Adrenal gland (tissue), 12 donors: ENCODE results near the gene DHDH. TPM values are rescaled to one million over a fixed set of nuclear protein-coding genes. Genes with fewer than 3 reads are reported as not detected.
"Not testable (repeated sequence)": the region's sequence is repeated elsewhere in the genome, so short reads cannot be mapped to it uniquely, and the experiment has no call there.

ENCODE experiments used
- DNase-seq, 7 donors: peaks; one replicate each; pipeline ENCODE4 v3.0.0-alpha.2; 2019 to 2020
- H3K27ac ChIP-seq, 5 donors: fragments of 200-600 bp; sonication (generic) in 4 of 5; 1 replicate in 3 of 5; 2 replicates in 2 of 5; pipeline versions ENCODE4 v1.5.1 to v1.8.0; 2016 to 2020; ENCODE audit warnings: mild to moderate bottlenecking in 1 of 5
- H3K27me3 ChIP-seq: fragments of 200-600 bp; 2 replicates; pipeline ENCODE4 v1.8.0; 2021
- H3K36me3 ChIP-seq, 2 donors: fragments of 200-600 bp; replicated peaks in 1 of 2; 1 replicate in 1 of 2; 2 replicates in 1 of 2; pipeline versions ENCODE4 v1.5.1 to v1.8.0; 2018 to 2022
- H3K4me1 ChIP-seq, 2 donors: fragments of 200-600 bp; replicated peaks in 1 of 2; 1 replicate in 1 of 2; 2 replicates in 1 of 2; pipeline versions ENCODE4 v1.5.1 to v1.8.0; 2018 to 2021
- H3K4me3 ChIP-seq, 4 donors: fragments of 200-600 bp; sonication (generic) in 3 of 4; one replicate each; pipeline ENCODE4 v1.5.1; 2016 to 2018
- H3K9me3 ChIP-seq, 3 donors: fragments of 200-600 bp; sonication (generic) in 1 of 3; replicated peaks in 1 of 3; 1 replicate in 2 of 3; 2 replicates in 1 of 3; pipeline versions ENCODE4 v1.5.1 to v1.8.0; 2016 to 2021
- POLR2A ChIP-seq, 2 donors: fragments of 450-650 bp; IDR thresholded peaks; one replicate each; pipeline ENCODE4 v1.6.1; 2017; ENCODE audit warnings: antibody characterized with exemption in 2 of 2, mild to moderate bottlenecking in 2 of 2, moderate library complexity in 1 of 2
- WGBS, 4 donors: extraction: QIAGEN DNeasy Blood & Tissue Kit in 2 of 4; methylation state at CpG; one replicate each; pipeline versions ENCODE4 v1.1.5 to v1.1.7; 2013 to 2017; 5-methylcytosine and 5-hydroxymethylcytosine counted together
- intact Hi-C, 2 donors: fragments of 100-400 bp; cut with DNase I; formaldehyde crosslinking; loops; one replicate each; pipeline versions ENCODE4 v1.14.1 to v1.15.0; 2022 to 2023
- polyA plus RNA-seq, 3 donors: library from polyadenylated mRNA; stranded (reverse); fragments of 200-250 nt in 2 of 3; fragments of 350-450 nt in 1 of 3; fragmentation: Illumina TruSeq in 1 of 3; extraction: RNeasy Lipid Tissue Mini Kit (QIAGEN cat#74804) in 1 of 3; gene quantifications; one replicate each; pipeline ENCODE4 v1.2.3, GENCODE V29; 2013 to 2014
- total RNA-seq, 9 donors: library from RNA; depleted of rRNA in 4 of 9; stranded (reverse); fragments of >200 nt in 4 of 9; fragments of 120-200 nt in 1 of 9; fragmentation: NEBNext Ultra II Directional in 1 of 9; extraction: Animal tissue kit (Norgen Biotek cat#: 25700) in 1 of 9; gene quantifications; one replicate each; pipeline versions ENCODE4 v1.1.0 to v1.2.4, GENCODE V29; 2013 to 2023
- TF ChIP-seq, protein P1 (sequence below), 6 experiments: fragments of 450-650 bp in 4 of 6; fragments of 200-600 bp in 2 of 6; sonication (generic) in 1 of 6; IDR thresholded peaks; 1 replicate in 5 of 6; 2 replicates in 1 of 6; pipeline versions ENCODE4 v1.5.1 to v1.8.0; 2016 to 2021; ENCODE audit warnings: antibody characterized with exemption in 6 of 6, mild to moderate bottlenecking in 2 of 6, moderate library complexity in 1 of 6
- donor health status: healthy with polysubstance abuse.
- donor health status: Bipolar disorder and iron deficiency.
- donor health status: DM: yes; HTN: yes; CAD: no.
- donor health status: DM: no; HTN: no; CAD: no.
- donor health status: DM: no; HTN: no; CAD: no.
- donor health status: DM: yes; HTN: yes; CAD: no.

The DHDH gene
- total and polyA plus RNA-seq, 12 donors: 0.17 to 2.8 (median 0.38) TPM; not detected in 5

GRCh38 chr19:48906324-48906723, 27.2 kb upstream of the DHDH start:
- Histone ChIP-seq H3K9me3 (no peaks in the 10 kb centered on the region), H3K4me3 (no peak overlapping the region), H3K27me3 (no peaks in the 10 kb centered on the region), H3K27ac (no peak overlapping the region), H3K4me1 (peaks cover under 1 to 6% of the 10 kb centered on the region in 2 donors), H3K36me3 (peaks cover 0 to 53% of the 10 kb centered on the region in 2 donors)
- 94 to 99% (median 96%) methylated on average over 10 of the region's 10 CpGs for WGBS, 4 donors
- intact Hi-C loops: no loop called here
- DNase-seq: no peak
- TF ChIP-seq POLR2A (IDR thresholded peaks at IDR 0.05): no peak
- TF ChIP-seq, protein P1, sequence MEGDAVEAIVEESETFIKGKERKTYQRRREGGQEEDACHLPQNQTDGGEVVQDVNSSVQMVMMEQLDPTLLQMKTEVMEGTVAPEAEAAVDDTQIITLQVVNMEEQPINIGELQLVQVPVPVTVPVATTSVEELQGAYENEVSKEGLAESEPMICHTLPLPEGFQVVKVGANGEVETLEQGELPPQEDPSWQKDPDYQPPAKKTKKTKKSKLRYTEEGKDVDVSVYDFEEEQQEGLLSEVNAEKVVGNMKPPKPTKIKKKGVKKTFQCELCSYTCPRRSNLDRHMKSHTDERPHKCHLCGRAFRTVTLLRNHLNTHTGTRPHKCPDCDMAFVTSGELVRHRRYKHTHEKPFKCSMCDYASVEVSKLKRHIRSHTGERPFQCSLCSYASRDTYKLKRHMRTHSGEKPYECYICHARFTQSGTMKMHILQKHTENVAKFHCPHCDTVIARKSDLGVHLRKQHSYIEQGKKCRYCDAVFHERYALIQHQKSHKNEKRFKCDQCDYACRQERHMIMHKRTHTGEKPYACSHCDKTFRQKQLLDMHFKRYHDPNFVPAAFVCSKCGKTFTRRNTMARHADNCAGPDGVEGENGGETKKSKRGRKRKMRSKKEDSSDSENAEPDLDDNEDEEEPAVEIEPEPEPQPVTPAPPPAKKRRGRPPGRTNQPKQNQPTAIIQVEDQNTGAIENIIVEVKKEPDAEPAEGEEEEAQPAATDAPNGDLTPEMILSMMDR (IDR thresholded peaks at IDR 0.05): no peak

DNA sequence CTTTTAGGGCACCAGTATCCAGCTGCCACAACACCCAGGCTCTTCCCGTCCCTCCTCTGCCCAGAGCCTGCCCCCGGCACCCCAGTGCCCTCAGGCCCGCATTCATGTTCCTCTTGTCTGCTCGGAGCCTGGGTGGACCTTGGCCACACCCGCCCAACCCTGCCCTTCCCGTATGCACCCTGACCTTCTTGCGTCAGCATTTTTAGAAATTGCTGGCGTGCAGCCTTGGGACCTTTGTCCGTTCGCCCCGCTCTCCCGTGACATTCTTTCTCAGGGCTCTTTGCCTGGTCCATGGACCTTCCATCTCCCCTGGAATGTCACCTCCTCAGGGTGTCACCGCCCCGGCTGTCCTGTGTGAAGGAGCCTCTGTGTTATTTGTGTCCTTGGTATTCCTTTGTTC, 25.8 kb upstream of the DHDH start:
- H3K27me3 ChIP-seq: no peaks in the 10 kb centered on the region
- H3K4me1 ChIP-seq: no peaks in the 10 kb centered on the region
- DNase-seq: no peak
- peaks cover 0 to 66% of the 10 kb centered on the region in 2 donors for H3K36me3 ChIP-seq
- intact Hi-C loops: no loop called here
- WGBS, 4 donors: 74 to 88% (median 75%) methylated on average over 13 to 14 of the region's 14 CpGs
- H3K4me3 ChIP-seq: no peak overlapping the region
- TF ChIP-seq POLR2A (IDR thresholded peaks at IDR 0.05): no peak
- TF ChIP-seq, protein P1 (IDR thresholded peaks at IDR 0.05): no peak
- no peaks in the 10 kb centered on the region for H3K9me3 ChIP-seq
- H3K27ac ChIP-seq: no peak overlapping the region

- H3K9me3 ChIP-seq, H3K27me3 ChIP-seq, H3K4me1 ChIP-seq, H3K4me3 ChIP-seq, intact Hi-C loops, DNase-seq, H3K27ac ChIP-seq: not testable (repeated sequence)
- H3K36me3 ChIP-seq: peaks cover 0 to 81% of the 10 kb centered on the region in 2 donors
- WGBS, 4 donors: 88 to 95% (median 91%) methylated on average over 11 of the region's 11 CpGs
Measured at GRCh38 chr19:48909424-48910077, 23.9 kb upstream of the DHDH start.

DNA sequence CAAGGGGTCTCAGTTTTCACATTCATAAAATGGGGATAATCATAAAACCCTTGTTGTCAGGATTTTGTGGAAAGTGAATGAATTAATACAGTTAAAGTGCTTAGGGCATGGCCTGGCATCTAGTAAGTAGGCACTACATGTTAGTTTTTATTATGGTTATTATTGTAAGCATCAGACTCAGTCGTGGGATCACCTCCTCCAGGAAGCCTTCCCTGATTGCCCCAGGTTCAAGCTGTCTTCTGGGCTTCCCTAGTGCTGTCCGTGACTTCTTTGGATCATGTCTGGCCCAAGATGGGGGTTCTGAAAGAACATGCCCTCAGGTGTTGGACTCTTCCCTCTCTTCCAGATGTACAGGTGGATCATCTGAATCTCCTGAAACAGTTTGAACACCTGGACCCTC, 22.7 kb upstream of the DHDH start:
- Histone ChIP-seq H3K27ac (no peak overlapping the region), H3K4me3 (no peak overlapping the region), H3K4me1 (no peaks in the 10 kb centered on the region), H3K27me3 (no peaks in the 10 kb centered on the region), H3K9me3 (no peaks in the 10 kb centered on the region), H3K36me3 (peaks cover 0 to 79% of the 10 kb centered on the region in 2 donors)
- intact Hi-C loops: no loop called here
- TF ChIP-seq, protein P1 (IDR thresholded peaks at IDR 0.05): no peak
- no peak for DNase-seq
- WGBS, 4 donors: 88 to 97% (median 94%) methylated on average over 2 of the region's 2 CpGs
